ENCODE results near the gene ZFP91.

ZFP91 gene

DNA sequence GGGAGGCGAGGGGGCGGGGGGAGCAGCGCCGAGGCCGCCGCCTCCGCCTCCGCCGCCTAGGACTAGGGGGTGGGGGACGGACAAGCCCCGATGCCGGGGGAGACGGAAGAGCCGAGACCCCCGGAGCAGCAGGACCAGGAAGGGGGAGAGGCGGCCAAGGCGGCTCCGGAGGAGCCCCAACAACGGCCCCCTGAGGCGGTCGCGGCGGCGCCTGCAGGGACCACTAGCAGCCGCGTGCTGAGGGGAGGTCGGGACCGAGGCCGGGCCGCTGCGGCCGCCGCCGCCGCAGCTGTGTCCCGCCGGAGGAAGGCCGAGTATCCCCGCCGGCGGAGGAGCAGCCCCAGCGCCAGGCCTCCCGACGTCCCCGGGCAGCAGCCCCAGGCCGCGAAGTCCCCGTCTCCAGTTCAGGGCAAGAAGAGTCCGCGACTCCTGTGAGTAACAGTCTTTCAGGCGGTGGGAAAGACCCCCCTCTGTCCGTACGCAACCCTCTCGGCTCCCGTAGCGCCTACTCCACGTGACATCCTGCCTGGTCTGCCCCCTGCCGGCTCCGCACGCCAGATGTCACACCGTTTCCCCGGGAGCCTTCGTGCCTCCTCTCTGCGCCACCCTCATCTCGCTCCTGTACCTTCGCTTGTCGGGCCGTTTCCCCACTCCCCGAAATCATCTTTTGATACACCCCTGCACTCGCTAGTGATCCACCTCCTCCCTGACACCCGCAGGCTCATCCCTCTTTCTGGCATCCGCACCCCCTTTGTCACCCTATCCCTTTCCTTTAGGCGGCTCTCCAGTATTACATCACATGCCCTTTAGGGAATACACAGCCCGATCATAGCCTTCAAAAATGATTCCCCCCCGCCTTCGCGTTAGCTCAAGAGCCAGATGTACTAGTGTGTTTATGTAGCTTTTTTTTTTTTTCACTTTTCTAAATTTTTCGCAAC lies 598 bp downstream of the ZFP91 start:
- H3K4me1 ChIP-seq (ENCODE audit: control insufficient read depth, low read length): peaks cover 56% of the 10 kb centered on the region
- H3K4me2 ChIP-seq (ENCODE audit: low read length): peak overlapping the region; percentile 73

DNA sequence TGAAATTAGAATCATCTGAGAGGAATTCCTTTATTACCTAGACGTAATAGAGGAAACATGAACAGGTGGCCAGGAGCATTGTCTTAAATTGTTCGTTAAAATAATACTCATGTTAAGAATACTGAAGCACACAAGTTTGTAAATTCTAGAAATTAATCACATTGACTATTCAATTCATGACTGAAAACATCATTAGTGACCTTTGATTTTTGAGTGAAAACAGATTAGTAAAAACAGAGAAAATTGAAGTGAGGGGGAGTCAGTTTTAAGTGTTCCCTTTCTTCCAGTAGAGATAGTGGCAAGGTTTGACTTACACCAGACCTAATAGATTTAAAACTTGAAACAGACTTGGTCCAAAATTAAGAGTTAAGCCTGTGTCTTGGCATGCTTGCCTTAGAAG lies 1.4 kb downstream of the ZFP91 start:
- Histone ChIP-seq H3K4me3 (ENCODE audit: low read length) (peak overlapping the region; percentile 86), H3K4me2 (ENCODE audit: low read length) (peak overlapping the region; percentile 73), H3K27me3 (ENCODE audit: control insufficient read depth, low read length) (no peaks in the 10 kb centered on the region), H3K4me1 (ENCODE audit: control insufficient read depth, low read length) (peaks cover 62% of the 10 kb centered on the region), H3K36me3 (ENCODE audit: control insufficient read depth, low read length) (peaks cover 65% of the 10 kb centered on the region), H3K9me2 (replicated peaks; ENCODE audit: control insufficient read depth, low read length) (no peaks in the 10 kb centered on the region), H4K20me1 (ENCODE audit: control insufficient read depth, insufficient read depth, low read depth, low read length) (peaks cover 26% of the 10 kb centered on the region), H3K79me2 (ENCODE audit: control insufficient read depth, low read length) (peaks cover 78% of the 10 kb centered on the region), H3K27ac (ENCODE audit: low read depth, low read length) (peak overlapping the region; percentile 90), H3F3A (ENCODE audit: control insufficient read depth, insufficient read depth) (peaks cover 20% of the 10 kb centered on the region), H3K9me3 (ENCODE audit: control insufficient read depth, insufficient read depth, low read length) (no peaks in the 10 kb centered on the region)
- TF ChIP-seq EZH2phosphoT487 (IDR thresholded peaks at IDR 0.05; ENCODE audit: borderline replicate concordance, low read length): no peak
- TF ChIP-seq, protein P1, sequence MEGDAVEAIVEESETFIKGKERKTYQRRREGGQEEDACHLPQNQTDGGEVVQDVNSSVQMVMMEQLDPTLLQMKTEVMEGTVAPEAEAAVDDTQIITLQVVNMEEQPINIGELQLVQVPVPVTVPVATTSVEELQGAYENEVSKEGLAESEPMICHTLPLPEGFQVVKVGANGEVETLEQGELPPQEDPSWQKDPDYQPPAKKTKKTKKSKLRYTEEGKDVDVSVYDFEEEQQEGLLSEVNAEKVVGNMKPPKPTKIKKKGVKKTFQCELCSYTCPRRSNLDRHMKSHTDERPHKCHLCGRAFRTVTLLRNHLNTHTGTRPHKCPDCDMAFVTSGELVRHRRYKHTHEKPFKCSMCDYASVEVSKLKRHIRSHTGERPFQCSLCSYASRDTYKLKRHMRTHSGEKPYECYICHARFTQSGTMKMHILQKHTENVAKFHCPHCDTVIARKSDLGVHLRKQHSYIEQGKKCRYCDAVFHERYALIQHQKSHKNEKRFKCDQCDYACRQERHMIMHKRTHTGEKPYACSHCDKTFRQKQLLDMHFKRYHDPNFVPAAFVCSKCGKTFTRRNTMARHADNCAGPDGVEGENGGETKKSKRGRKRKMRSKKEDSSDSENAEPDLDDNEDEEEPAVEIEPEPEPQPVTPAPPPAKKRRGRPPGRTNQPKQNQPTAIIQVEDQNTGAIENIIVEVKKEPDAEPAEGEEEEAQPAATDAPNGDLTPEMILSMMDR (IDR thresholded peaks at IDR 0.05; ENCODE audit: low read depth, low read length, poor library complexity, severe bottlenecking): no peak

More for the DNA sequence above, 598 bp downstream of the ZFP91 start:
- peaks cover 64% of the 10 kb centered on the region for H3K36me3 ChIP-seq (ENCODE audit: control insufficient read depth, low read length)
- H3F3A ChIP-seq (ENCODE audit: control insufficient read depth, insufficient read depth): peaks cover 20% of the 10 kb centered on the region
- H3K27ac ChIP-seq (ENCODE audit: low read depth, low read length): peak overlapping the region; percentile 90
- peaks cover 26% of the 10 kb centered on the region for H4K20me1 ChIP-seq (ENCODE audit: control insufficient read depth, insufficient read depth, low read depth, low read length)
- peaks cover 78% of the 10 kb centered on the region for H3K79me2 ChIP-seq (ENCODE audit: control insufficient read depth, low read length)
- no peaks in the 10 kb centered on the region for H3K27me3 ChIP-seq (ENCODE audit: control insufficient read depth, low read length)
- TF ChIP-seq, protein P1 (IDR thresholded peaks at IDR 0.05; ENCODE audit: low read depth, low read length, poor library complexity, severe bottlenecking): peak; percentile 80
- TF ChIP-seq EZH2phosphoT487 (IDR thresholded peaks at IDR 0.05; ENCODE audit: borderline replicate concordance, low read length): no peak
- peak overlapping the region; percentile 86 for H3K4me3 ChIP-seq (ENCODE audit: low read length)
- H3K9me3 ChIP-seq (ENCODE audit: control insufficient read depth, insufficient read depth, low read length): no peaks in the 10 kb centered on the region
- H3K9me2 ChIP-seq (replicated peaks; ENCODE audit: control insufficient read depth, low read length): no peaks in the 10 kb centered on the region

DNA sequence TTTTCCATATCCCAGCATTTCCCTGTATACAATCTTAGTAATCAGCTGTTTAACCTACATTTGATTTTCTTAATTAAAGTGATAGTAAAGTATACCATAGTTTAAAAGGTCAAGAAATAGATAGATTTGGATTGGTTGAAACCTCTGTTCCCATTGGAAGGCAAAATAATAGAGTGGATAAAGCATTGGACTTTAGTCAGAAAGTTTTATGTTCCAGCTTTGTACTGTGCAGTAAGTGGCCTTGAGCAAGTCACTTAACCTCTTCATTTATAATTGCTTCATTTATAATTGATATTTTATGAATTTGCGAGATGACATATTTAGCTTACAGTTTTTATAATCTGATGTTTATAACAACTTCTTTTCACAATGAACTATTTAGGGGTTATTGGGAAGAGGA lies 3.6 kb downstream of the ZFP91 start:
- Histone ChIP-seq H3K79me2 (ENCODE audit: control insufficient read depth, low read length) (peaks cover 84% of the 10 kb centered on the region), H3K9me2 (replicated peaks; ENCODE audit: control insufficient read depth, low read length) (no peaks in the 10 kb centered on the region), H3K27me3 (ENCODE audit: control insufficient read depth, low read length) (no peaks in the 10 kb centered on the region), H4K20me1 (ENCODE audit: control insufficient read depth, insufficient read depth, low read depth, low read length) (peaks cover 28% of the 10 kb centered on the region), H3K9me3 (ENCODE audit: control insufficient read depth, insufficient read depth, low read length) (no peaks in the 10 kb centered on the region), H3K36me3 (ENCODE audit: control insufficient read depth, low read length) (peaks cover 84% of the 10 kb centered on the region), H3K4me3 (ENCODE audit: low read length) (peak overlapping the region; percentile 86), H3K4me1 (ENCODE audit: control insufficient read depth, low read length) (peaks cover 65% of the 10 kb centered on the region), H3F3A (ENCODE audit: control insufficient read depth, insufficient read depth) (peaks cover 5% of the 10 kb centered on the region), H3K27ac (ENCODE audit: low read depth, low read length) (no peak overlapping the region), H3K4me2 (ENCODE audit: low read length) (peak overlapping the region; percentile 73)
- TF ChIP-seq EZH2phosphoT487 (IDR thresholded peaks at IDR 0.05; ENCODE audit: borderline replicate concordance, low read length): no peak
- TF ChIP-seq, protein P1 (IDR thresholded peaks at IDR 0.05; ENCODE audit: low read depth, low read length, poor library complexity, severe bottlenecking): no peak
